GM12875 (cell line): ENCODE measurements around the gene P2RY12.

Experiments
- H3K4me3 ChIP-seq: one replicate; pipeline ENCODE4 v1.5.1; 2011; ENCODE audit warnings: low read depth, low read length, control low read depth
- CTCF ChIP-seq: IDR thresholded peaks from 2 replicates; pipeline ENCODE4 v1.5.1; 2011; ENCODE audit warnings: low read depth, mild to moderate bottlenecking, control low read depth, inconsistent platforms, low read length, moderate library complexity, borderline replicate concordance; ENCODE audit not compliant: insufficient read depth

Gene P2RY12

DNA sequence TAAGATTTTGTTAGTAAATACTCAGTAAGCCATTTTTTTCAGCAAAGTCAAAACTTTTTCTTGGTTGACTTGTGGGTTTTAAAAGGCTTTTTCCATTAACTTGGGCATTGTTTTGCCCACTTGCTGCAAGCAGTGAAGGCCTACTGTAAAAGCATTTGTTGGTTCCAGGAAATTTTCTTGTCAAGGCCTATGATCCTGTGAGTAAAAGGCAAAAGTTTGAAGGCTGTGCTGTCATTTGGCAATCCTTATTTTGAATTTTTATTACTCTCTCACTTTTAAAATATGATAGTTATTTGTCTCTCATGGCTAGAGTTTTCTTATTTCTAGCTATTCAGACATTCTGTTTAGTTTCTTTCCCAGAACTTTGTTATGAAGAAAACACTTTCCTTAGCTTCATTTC lies 13.0 kb downstream of the P2RY12 start:
- TF ChIP-seq CTCF = no peak
- no peak overlapping the region for H3K4me3 ChIP-seq

DNA sequence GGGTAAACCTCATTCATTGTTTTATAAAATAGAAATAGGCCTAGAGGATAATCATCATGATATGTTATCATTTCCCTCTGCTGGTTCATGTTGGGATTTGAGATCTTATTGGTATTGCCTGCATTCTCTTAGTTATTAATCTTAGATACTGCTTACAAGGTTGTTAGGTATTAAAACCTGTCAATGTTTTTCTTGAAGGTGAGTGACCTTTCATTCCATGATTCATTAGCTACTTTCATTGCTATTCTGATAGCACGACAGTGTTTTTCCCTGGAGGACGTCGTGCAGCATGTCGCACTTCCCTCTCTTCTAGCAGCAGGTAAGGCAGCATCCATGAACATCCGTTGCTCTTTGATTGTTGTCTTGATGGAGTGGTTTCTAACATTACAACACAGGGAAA lies 17.1 kb downstream of the P2RY12 start:
- no peak overlapping the region for H3K4me3 ChIP-seq
- no peak for TF ChIP-seq CTCF

GRCh38 chr3:151366993-151367392 lies 17.6 kb downstream of the P2RY12 start:
- no peak for TF ChIP-seq CTCF
- no peak overlapping the region for H3K4me3 ChIP-seq

- no peak overlapping the region for H3K4me3 ChIP-seq
- no peak for TF ChIP-seq CTCF
Observed at GRCh38 chr3:151362751-151363174, 21.8 kb downstream of the P2RY12 start.

GRCh38 chr3:151357463-151357850 lies 27.1 kb downstream of the P2RY12 start:
- TF ChIP-seq CTCF = no peak
- no peak overlapping the region for H3K4me3 ChIP-seq

GRCh38 chr3:151356794-151357462 lies 27.6 kb downstream of the P2RY12 start:
- no peak for TF ChIP-seq CTCF
- H3K4me3 ChIP-seq = no peak overlapping the region

GRCh38 chr3:151351648-151352047 lies 32.9 kb downstream of the P2RY12 start:
- no peak for TF ChIP-seq CTCF
- no peak overlapping the region for H3K4me3 ChIP-seq
